GM19467 (cell line): Measurements from ENCODE around the gene ZWILCH.
A peak's percentile ranks its signal among the peaks of the same experiment; 100 is the strongest.
"Not testable (repeated sequence)": the region's sequence is repeated elsewhere in the genome, so short reads cannot be mapped to it uniquely, and the experiment has no call there.

Experiments used
- ATAC-seq: cut with Tn5 transposase; IDR thresholded peaks from one replicate; pipeline ENCODE4 v1.9.1; 2021; ENCODE audit warnings: mild to moderate bottlenecking, moderate library complexity; ENCODE audit not compliant: unreplicated experiment

ZWILCH gene

DNA sequence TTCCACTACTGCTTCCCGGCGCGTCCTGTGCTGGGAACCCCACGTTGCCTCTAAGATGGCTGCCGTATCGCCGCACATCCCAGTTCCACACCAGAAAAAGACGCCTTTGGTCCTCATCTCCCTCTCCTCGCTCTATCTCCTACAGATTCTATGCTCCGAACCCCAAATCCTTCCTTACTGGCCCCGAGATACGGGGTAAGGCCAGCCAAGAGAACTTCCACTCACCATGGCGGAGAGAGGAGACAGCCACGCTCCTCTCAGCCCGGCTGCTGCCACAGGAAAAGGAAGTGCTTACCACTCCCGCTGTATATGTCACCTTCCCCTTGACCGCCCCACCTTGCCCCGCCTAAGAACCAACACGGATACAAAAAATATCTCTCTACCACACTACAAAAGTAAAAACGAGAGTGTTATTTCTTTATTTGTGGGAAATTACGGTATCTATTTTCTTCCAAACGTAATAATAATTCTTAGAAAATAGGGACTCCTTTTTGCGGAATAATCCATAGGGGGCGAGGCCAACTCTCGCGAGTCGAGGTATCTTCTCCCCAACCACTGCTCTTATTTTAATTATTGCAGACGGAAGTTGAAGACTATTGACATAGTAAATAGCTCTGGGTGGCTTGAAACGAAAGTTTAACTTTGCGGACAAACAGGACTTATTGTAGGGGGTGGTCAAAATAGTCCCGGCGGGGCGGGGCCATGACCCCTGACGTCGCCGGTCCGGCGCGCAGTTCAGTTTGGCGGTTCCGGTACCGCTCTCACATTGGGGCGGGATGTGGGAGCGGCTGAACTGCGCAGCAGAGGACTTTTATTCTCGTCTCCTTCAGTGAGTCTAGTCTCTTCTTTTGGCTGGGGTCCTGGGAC lies at the start of gene ZWILCH, which contains the start of gene RPL4:
Gene ZWILCH (plus strand): TSS at position 764 of the 867 bp plus-strand sequence. CDS start 13 bp downstream, at position 777.
Gene RPL4 (minus strand): TSS at position 293 of the 867 bp plus-strand sequence. CDS start 65 bp downstream, at position 228.
- ATAC-seq, result peak; percentile 70

- ATAC-seq, result no peak
Measured at GRCh38 chr15:66456211-66456610, 48.9 kb upstream of the ZWILCH start.

- ATAC-seq, result no peak
Measured at GRCh38 chr15:66459818-66460615, 45.1 kb upstream of the ZWILCH start.

GRCh38 chr15:66461294-66461693 lies 43.8 kb upstream of the ZWILCH start:
- not testable (repeated sequence) for ATAC-seq

- no peak for ATAC-seq
Measured at GRCh38 chr15:66461917-66462316, 43.2 kb upstream of the ZWILCH start.

DNA sequence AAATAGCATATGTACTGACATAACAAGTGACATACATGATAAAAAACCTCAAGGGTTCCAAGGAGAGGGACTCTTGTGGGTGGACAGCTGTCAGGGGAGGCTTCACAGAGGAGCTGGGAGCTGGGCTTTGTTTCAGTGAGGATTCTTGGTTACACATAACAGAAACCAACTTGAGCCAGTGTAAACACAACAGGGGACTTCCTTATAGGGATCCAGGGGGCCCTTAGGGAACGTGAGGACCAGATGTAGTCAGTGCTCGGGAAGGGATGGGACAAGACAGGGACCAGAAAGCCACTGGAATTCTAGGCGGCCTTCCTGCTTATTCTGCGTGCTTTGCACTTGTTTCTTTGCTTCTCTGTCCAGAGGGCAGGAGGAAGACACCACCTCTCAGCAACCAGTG lies 42.5 kb upstream of the ZWILCH start:
- no peak for ATAC-seq

DNA sequence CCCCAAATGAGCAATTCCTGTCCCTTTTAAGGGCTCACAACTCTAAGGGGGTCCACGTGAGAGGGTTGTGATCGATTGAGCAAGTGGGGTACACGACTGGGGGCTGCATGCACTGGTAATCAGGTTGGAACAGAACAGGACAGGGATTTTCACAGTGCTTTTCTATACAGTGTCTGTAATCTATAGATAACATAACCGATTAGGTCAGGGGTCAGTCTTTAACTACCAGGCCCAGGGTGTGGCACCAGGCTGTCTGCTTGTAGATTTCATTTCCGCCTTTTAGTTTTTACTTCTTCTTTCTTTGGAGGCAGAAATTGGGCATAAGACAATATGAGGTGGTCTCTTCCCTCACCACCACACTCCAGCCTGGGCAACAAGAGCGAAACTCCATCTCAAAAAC lies 39.8 kb upstream of the ZWILCH start:
- ATAC-seq, result not testable (repeated sequence)

GRCh38 chr15:66467162-66468040 lies 37.7 kb upstream of the ZWILCH start:
- ATAC-seq, result not testable (repeated sequence)

DNA sequence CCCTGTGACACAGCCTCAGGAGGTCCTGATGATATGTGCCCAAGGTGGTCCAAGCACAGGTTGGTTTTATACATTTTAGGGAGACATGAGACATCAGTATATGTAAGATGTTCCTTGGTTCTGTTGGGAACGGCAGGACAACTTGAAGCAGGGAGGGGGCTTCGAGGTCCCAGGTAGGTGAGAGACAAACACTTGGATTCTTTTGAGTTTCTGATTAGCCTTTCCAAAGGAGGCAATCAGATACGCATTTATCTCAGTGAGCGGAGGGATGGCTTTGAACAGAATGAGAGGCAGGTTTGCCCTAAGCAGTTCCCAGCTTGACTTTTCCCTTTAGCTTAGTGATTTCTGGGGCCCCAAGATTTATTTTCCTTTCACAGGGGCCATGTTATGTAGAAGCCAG lies 34.3 kb upstream of the ZWILCH start:
- not testable (repeated sequence) for ATAC-seq

- peak; percentile 76 for ATAC-seq
Measured at GRCh38 chr15:66472176-66472999, 32.7 kb upstream of the ZWILCH start.

DNA sequence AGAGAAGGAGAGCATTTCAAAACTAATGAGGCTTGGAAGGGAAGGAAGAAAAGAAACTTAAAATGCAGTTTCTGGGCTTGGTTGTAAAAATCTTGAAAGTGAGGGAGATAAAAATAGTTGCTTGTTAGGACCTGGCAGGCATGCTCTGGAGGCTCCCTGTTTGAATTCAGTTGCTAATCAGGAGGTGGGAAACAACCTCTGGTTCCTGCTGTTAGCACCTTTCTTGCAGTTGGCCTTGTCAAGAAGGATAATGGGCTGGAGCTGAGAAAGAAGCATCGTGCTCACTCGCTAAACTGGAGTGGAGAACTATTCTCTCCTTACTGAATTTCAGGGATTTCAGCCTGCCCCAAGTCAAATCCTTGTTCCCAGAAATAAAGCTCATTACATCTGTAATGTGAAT lies 31.0 kb upstream of the ZWILCH start:
- ATAC-seq, result no peak

DNA sequence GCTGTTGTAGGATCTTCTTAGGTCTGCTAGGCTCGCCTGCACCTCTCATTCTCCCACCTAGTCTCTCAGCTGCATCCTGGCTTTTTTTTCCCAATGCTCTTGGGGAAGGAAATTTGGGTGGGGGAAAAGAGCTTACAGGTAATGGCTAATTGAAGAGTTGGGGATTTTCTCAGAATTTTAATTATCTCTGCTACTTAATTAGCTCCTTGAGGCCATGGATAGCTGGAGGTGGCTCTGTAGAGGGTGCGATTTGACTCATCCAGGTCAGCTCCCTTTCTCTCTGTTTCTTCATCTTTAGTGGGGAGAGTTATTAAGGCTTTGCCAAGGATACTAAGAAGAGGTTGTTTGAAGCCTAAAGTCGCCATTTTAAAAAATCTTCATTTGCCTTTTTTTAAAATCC lies 30.2 kb upstream of the ZWILCH start:
- ATAC-seq, result no peak

GRCh38 chr15:66476535-66476934 lies 28.6 kb upstream of the ZWILCH start:
- ATAC-seq, result no peak

- ATAC-seq, result no peak
Measured at GRCh38 chr15:66477011-66477410, 28.1 kb upstream of the ZWILCH start.

GRCh38 chr15:66480267-66480666 lies 24.9 kb upstream of the ZWILCH start:
- no peak for ATAC-seq

- no peak for ATAC-seq
Measured at GRCh38 chr15:66481107-66481856, 23.8 kb upstream of the ZWILCH start.

- ATAC-seq, result no peak
Measured at GRCh38 chr15:66482539-66482938, 22.6 kb upstream of the ZWILCH start.

- no peak for ATAC-seq
Measured at GRCh38 chr15:66483131-66483566, 22.0 kb upstream of the ZWILCH start.

DNA sequence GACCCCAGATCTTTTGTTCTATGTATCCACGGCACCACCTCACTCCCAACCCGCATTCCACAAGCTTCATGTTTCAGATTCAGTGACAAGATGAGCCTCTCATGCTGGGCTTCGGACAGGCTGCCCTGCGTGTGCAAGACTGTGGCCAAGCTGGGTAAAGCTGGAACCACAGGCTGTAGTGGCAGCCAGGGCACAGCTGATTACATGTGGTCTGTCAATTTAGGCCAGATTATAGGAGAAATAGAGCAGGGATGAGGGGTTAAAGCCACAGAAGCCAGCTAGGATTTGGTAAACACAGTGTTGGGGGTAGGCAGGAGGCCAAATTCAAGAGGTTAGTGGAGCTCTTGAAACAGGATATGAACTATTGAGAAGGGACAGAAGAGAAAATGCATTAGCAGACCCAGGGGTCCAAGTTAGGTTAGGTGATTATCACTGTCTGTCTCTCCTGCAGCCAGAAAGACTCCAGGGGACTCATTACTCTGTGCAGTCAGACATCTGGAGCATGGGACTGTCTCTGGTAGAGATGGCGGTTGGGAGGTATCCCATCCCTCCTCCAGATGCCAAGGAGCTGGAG lies 20.5 kb upstream of the ZWILCH start:
- no peak for ATAC-seq
